Smooth muscle cell (in vitro differentiated cells): ENCODE measurements around the gene CST4. TPM values are rescaled to one million over a fixed set of nuclear protein-coding genes. Genes with fewer than 3 reads are reported as not detected.
"Not testable (repeated sequence)": the region's sequence is repeated elsewhere in the genome, so short reads cannot be mapped to it uniquely, and the experiment has no call there.

Source experiments
- DNase-seq: peaks from one replicate; lab custom pipeline; 2025; ENCODE audit not compliant: unreplicated experiment; lab: John Stamatoyannopoulos, UW
- H2AFZ ChIP-seq: fragments of 200-600 bp; sonication (generic); 2 replicates; pipeline ENCODE4 v1.6.0; 2016; ENCODE audit warnings: antibody characterized with exemption, low read depth, mild to moderate bottlenecking
- H3F3A ChIP-seq: fragments of 200-600 bp; sonication (generic); 2 replicates; pipeline ENCODE4 v1.6.0; 2017; ENCODE audit warnings: antibody characterized with exemption, low read depth
- H3K27ac ChIP-seq: fragments of 200-600 bp; sonication (generic); 2 replicates; pipeline ENCODE4 v1.5.1; 2016; ENCODE audit warnings: low read depth, mild to moderate bottlenecking
- H3K27me3 ChIP-seq: fragments of 200-600 bp; sonication (generic); 2 replicates; pipeline ENCODE4 v1.6.1; 2016; ENCODE audit warnings: low read depth, mild to moderate bottlenecking
- H3K36me3 ChIP-seq: fragments of 200-600 bp; sonication (generic); 2 replicates; pipeline ENCODE4 v1.5.1; 2016; ENCODE audit warnings: low read depth
- H3K4me1 ChIP-seq: fragments of 200-600 bp; sonication (generic); 2 replicates; pipeline ENCODE4 v1.5.1; 2016; ENCODE audit warnings: low read depth
- H3K4me2 ChIP-seq: fragments of 200-600 bp; sonication (generic); 2 replicates; pipeline ENCODE4 v1.6.0; 2016; ENCODE audit warnings: mild to moderate bottlenecking
- H3K4me3 ChIP-seq: fragments of 200-600 bp; sonication (generic); 2 replicates; pipeline ENCODE4 v1.5.1; 2016; ENCODE audit warnings: mild to moderate bottlenecking
- H3K79me2 ChIP-seq: fragments of 200-600 bp; sonication (generic); 2 replicates; pipeline ENCODE4 v1.6.0; 2016; ENCODE audit warnings: low read depth, mild to moderate bottlenecking
- H3K9ac ChIP-seq: fragments of 200-600 bp; sonication (generic); 2 replicates; pipeline ENCODE4 v1.6.0; 2016; ENCODE audit warnings: low read depth
- H3K9me3 ChIP-seq: fragments of 200-600 bp; sonication (generic); replicated peaks from 2 replicates; pipeline ENCODE4 v1.5.1; 2016; ENCODE audit warnings: low read depth
- H4K20me1 ChIP-seq: fragments of 200-600 bp; sonication (generic); 2 replicates; pipeline ENCODE4 v1.6.0; 2016; ENCODE audit warnings: low read depth
- CTCF ChIP-seq: fragments of 200-600 bp; sonication (generic); IDR thresholded peaks from 2 replicates; pipeline ENCODE4 v1.5.1; 2017; ENCODE audit warnings: borderline replicate concordance, mild to moderate bottlenecking, antibody characterized with exemption; ENCODE audit not compliant: insufficient read depth, poor library complexity, severe bottlenecking
- WGBS: methylation state at CpG from one replicate; pipeline ENCODE4 v1.1.7; 2016; ENCODE audit warnings: low lambda C conversion rate; 5-methylcytosine and 5-hydroxymethylcytosine counted together
- polyA plus RNA-seq: library from polyadenylated mRNA; unstranded; fragments of >200 nt; fragmentation: Nextera tagmentation; extraction: Ambion mirVana; gene quantifications from 2 replicates; pipeline ENCODE4 v1.2.1, GENCODE V29; 2016
- total RNA-seq: library from RNA; depleted of rRNA; stranded (reverse); fragments of >200 nt; gene quantifications from 2 replicates; pipeline ENCODE4 v1.2.3, GENCODE V29; 2014

CST4 gene, protein sequence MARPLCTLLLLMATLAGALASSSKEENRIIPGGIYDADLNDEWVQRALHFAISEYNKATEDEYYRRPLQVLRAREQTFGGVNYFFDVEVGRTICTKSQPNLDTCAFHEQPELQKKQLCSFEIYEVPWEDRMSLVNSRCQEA
- total RNA-seq (not detected in 2 replicates), polyA plus RNA-seq (not detected in 2 replicates)

DNA sequence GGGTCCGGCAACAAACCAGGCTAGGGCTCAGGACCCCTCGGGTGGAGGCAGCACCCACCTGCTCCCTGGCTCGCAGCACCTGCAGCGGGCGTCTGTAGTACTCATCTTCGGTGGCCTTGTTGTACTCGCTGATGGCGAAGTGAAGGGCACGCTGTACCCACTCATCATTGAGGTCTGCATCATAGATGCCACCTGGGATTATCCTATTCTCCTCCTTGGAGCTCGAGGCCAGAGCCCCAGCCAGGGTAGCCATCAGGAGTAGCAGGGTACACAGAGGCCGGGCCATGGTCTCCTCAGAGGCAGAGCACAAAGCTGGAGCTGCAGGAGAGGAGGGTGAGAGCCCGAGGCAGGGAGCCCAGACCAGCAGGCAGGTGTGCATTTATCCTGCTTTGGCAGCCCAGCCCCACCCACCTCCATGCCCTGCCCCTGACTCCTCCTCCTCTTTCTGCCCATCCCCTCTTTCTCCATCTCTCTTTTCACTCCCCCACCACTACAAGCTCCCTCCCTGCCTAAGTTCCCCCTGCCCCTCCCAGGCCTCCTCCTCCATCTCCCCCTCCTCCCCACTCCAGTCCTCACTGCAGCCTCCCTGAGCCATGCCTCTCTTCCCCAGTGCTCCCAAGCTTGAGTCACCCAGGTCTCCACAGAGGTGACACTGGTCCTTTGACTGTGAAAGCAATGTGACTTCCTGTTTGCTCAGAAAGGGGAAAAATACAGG lies at the start of gene CST4:
Gene CST4 (minus strand): TSS at position 355 of the 715 bp plus-strand sequence. CDS start 69 bp downstream, at position 286.
- not testable (repeated sequence) for H3K79me2 ChIP-seq, DNase-seq, H3F3A ChIP-seq, H3K9me3 ChIP-seq, H3K4me2 ChIP-seq, H3K4me3 ChIP-seq, H3K27me3 ChIP-seq, H3K4me1 ChIP-seq, H3K36me3 ChIP-seq, H3K9ac ChIP-seq, H4K20me1 ChIP-seq, H3K27ac ChIP-seq, H2AFZ ChIP-seq
- WGBS = 96% methylated on average over 11 of the region's 12 CpGs

DNA sequence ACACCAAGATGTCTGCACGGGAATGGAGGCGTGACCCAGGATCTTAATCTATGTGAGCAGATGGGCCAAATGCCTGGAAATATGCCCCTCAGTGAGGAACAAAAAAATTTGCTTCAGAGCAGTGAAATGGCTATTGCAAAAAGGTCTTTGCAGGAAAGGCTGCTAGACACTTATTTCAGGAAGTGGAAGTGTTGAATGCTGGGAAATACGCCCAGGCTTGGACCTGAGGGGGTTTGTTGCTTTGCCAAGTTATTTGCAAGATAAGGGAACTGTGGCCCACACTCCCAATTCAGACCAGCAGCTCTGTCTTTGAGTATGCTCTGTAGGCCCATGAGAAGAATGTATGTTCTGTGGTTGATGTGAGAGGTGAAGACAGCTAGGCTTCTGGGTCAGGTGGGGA lies 46.6 kb upstream of the CST4 start:
- not testable (repeated sequence) for H3K9me3 ChIP-seq, H3K79me2 ChIP-seq, H3K27ac ChIP-seq, H3K36me3 ChIP-seq, H3F3A ChIP-seq, H2AFZ ChIP-seq, H3K9ac ChIP-seq, H4K20me1 ChIP-seq, H3K4me3 ChIP-seq, H3K4me2 ChIP-seq, DNase-seq, H3K4me1 ChIP-seq, H3K27me3 ChIP-seq
- 73% methylated on average over 3 of the region's 3 CpGs for WGBS

- H3K4me3 ChIP-seq, H3K9me3 ChIP-seq, H3K36me3 ChIP-seq, H3K27ac ChIP-seq, H3K4me2 ChIP-seq, DNase-seq, H3K27me3 ChIP-seq, H3K9ac ChIP-seq, H2AFZ ChIP-seq, H3K79me2 ChIP-seq, H4K20me1 ChIP-seq, H3K4me1 ChIP-seq, H3F3A ChIP-seq: not testable (repeated sequence)
- WGBS = 83% methylated on average over 2 of the region's 2 CpGs
Observed at GRCh38 chr20:23734949-23735348, 46.1 kb upstream of the CST4 start.

DNA sequence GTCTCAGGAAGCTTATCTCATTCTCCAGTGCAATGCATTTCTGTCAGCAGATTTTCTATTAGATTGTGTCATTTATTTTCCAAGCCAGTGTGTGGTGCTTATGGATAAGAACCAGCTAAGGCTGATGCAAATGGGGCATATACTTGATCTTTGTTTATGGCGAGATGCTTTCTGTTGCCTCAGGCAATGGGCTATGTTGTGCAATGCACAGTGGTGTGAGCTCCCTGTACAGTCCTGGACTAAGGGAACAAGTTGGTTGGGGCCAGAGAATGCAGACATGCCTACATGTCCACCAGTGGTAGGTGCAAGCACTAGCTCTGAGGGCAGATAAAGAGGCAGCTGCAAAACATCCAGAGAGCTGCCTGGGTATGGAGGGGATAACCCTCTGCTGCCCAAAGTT lies 45.6 kb upstream of the CST4 start:
- H3K79me2 ChIP-seq, H3K4me3 ChIP-seq, H3K9me3 ChIP-seq, H3K27ac ChIP-seq, H3K9ac ChIP-seq, DNase-seq, H3F3A ChIP-seq, H3K36me3 ChIP-seq, H3K4me1 ChIP-seq, H2AFZ ChIP-seq, H3K4me2 ChIP-seq, H4K20me1 ChIP-seq, H3K27me3 ChIP-seq: not testable (repeated sequence)
- WGBS = 90% methylated on average over 1 of the region's 1 CpG

DNA sequence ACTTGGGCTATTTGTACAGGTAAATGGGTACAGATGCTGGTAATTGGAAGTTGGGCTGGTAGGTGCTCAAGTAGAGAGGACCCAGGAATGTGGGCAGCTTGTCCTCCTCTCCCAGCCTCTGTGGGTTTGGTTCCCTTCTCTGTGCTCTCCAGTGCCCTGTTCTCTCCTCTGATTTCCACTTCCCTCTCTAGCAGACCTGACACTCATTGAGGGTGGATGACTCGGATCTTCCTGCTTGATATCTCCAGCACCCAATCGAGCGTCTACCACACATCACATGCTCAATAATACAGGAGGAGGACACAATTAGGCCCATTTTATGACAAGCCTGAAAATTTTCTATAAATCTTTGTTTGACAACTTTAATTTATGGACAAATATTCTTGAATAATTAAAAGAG lies 38.2 kb upstream of the CST4 start:
- no peaks in the 10 kb centered on the region for H3K36me3 ChIP-seq
- H3K9ac ChIP-seq = no peak overlapping the region
- 82% methylated on average over 3 of the region's 3 CpGs for WGBS

More for the DNA sequence above, 38.2 kb upstream of the CST4 start:
- Histone ChIP-seq H3K9me3 (no peaks in the 10 kb centered on the region), H2AFZ (no peak overlapping the region), H3K4me2 (no peak overlapping the region), H3K4me1 (no peaks in the 10 kb centered on the region), H3K79me2 (no peaks in the 10 kb centered on the region), H4K20me1 (no peaks in the 10 kb centered on the region), H3F3A (no peaks in the 10 kb centered on the region), H3K27me3 (no peaks in the 10 kb centered on the region), H3K4me3 (no peak overlapping the region), H3K27ac (no peak overlapping the region)
- no peak for TF ChIP-seq CTCF
- DNase-seq = no peak
